Activated naive CD4-positive, alpha-beta T cell (primary cell): Measurements from ENCODE around the gene ZNF217.
"Not testable (repeated sequence)": the region's sequence is repeated elsewhere in the genome, so short reads cannot be mapped to it uniquely, and the experiment has no call there.

ENCODE experiments used
- DNase-seq, 4 experiments: peaks; one replicate each; lab custom pipeline; 2025; lab: John Stamatoyannopoulos, UW

ZNF217 gene

DNA sequence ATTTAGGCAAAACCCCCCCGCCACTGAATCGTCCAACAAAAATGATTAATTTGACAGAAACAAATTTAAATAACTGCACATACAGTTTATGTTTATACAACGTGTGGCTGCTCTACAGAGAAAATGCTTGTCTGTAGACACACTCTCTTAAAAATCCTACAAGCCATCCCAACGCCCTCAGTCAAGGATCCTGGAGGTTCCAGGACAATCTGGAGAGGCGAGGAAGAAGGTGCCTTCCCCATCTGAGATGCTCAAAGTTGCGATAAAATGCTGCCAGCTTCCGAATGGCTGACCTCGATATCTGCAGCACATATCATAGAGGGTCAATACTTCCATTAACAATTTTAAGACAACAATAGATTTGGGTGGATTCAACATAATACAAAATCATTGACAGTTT, 25.3 kb downstream of the ZNF217 start:
- no peak for DNase-seq

GRCh38 chr20:53567379-53567917, 26.2 kb downstream of the ZNF217 start:
- no peak for DNase-seq

- DNase-seq, result not testable (repeated sequence)
Measured at GRCh38 chr20:53566623-53567022, 27.0 kb downstream of the ZNF217 start.

DNA sequence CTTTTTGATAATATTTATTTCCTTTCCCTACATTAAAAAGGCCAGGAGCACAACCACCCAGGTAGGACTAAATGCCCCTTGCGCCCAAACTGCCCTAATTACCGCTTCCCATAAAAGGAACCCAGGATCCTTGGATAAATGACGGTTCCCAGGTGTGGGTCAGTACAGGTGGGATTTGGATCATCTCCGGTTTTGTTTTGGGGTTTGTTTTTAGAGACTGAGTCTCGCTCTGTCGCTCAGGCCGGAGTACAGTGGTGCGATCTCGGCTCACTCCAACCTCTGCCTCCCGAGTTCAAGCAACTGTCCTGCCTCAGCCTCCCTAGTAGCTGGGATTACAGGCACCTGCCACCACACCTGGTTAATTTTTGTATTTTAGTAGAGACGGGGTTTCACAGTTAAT, 28.4 kb downstream of the ZNF217 start:
- no peak for DNase-seq

DNA sequence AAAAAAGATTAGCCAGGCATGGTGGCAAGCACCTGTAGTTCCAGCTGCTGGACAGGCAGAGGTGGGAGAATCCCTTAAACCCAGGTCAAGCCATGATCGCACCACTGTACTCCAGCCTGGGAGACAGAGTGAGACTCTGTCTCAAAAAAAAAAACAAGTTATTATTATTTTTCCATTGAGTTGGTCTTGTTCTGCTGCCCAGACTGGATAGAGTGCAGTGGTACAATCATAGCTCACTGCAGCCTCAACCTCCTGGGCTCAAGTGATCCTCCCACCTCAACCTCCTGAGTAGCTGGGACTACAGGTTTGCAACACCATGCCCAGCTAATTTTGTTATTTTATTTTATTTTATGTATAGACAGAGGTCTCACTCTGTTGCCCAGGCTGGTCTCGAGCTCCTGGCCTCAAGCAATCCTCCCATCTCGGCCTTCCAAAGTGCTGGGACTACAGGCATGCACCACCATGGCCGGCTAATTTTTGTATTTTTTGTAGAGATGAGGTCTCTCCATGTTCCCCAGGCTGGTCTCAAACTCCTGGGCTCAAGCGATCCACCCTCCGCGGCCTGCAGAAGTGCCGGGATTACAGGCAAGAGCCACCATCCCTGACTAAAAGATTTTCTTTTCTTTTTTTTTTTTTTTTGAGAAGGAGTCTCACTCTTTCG, 31.4 kb downstream of the ZNF217 start:
- not testable (repeated sequence) for DNase-seq

DNA sequence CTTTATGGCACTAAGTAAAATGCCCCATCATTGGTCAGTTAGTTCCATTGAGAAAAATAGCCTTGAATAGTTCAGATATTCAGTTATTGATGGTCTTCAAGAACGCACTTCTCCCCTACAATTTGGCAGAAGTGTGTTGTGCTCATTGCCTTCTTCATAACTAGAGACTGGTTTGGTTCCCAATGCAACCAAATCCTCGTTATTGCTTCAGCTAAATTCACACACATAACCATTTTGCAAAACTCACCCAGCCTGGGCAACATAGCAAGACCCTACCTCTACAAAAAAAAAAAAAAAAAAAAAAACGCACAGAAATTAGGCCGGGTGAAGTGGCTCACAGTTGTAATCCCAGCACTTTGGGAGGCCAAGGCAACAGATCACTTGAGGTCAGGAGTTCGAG, 32.1 kb downstream of the ZNF217 start:
- DNase-seq, result no peak

DNA sequence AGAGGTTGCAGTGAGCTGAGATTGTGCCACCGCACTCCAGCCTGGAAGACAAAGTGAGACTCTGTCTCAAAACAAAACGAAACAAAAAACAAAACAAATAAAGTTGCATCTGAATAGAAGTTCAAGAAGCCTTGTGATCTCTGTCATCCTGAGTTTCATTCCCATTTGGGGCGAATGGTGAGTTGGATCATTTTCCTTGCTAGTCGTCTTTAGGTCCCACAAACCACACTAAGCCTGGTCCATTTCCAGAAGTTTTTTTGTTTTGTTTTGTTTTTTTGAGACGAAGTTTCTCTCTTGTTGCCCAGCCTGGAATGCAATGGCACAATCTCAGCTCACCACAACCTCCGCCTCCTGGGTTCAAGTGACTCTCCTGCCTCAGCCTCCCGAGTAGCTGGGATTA, 33.8 kb downstream of the ZNF217 start:
- DNase-seq, result no peak

DNA sequence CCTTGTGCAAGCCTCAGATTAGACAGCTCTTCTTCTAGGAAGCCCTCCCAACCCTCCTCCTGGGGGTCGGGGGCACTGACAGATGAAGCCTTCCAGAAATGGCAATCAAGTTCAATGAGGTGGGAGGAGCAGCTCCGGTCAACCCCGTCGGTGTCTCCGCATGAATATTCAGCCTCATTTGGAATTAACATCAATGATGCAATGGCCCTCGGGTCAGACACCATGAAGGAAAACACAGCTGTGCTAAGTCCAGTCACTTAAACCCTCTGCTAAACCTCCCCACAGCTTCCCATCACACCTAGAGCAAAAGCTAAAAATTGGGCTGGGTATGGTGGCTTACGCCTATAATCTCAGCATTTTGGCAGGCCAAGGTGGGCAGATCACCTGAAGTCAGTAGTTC, 36.5 kb downstream of the ZNF217 start:
- no peak for DNase-seq

- DNase-seq, result no peak
Measured at GRCh38 chr20:53556267-53556897, 37.3 kb downstream of the ZNF217 start.

- DNase-seq, result no peak
Measured at GRCh38 chr20:53555816-53556215, 37.8 kb downstream of the ZNF217 start.

GRCh38 chr20:53555081-53555480, 38.6 kb downstream of the ZNF217 start:
- DNase-seq, result no peak

DNA sequence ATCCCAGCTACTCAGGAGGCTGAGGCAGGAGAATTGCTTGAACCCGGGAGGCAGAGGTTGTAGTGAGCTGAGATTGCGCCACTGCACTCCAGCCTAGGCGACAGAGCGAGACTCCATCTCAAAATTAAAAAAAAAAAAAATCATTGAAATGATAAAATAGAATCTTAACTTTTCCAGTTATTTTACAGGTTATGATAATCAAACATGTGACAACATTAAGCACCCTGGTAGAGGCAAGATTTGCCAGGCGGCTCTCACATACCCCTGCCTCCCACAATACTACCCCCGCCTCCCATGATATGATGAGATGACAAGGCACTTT, 41.1 kb downstream of the ZNF217 start:
- DNase-seq, result not testable (repeated sequence)

DNA sequence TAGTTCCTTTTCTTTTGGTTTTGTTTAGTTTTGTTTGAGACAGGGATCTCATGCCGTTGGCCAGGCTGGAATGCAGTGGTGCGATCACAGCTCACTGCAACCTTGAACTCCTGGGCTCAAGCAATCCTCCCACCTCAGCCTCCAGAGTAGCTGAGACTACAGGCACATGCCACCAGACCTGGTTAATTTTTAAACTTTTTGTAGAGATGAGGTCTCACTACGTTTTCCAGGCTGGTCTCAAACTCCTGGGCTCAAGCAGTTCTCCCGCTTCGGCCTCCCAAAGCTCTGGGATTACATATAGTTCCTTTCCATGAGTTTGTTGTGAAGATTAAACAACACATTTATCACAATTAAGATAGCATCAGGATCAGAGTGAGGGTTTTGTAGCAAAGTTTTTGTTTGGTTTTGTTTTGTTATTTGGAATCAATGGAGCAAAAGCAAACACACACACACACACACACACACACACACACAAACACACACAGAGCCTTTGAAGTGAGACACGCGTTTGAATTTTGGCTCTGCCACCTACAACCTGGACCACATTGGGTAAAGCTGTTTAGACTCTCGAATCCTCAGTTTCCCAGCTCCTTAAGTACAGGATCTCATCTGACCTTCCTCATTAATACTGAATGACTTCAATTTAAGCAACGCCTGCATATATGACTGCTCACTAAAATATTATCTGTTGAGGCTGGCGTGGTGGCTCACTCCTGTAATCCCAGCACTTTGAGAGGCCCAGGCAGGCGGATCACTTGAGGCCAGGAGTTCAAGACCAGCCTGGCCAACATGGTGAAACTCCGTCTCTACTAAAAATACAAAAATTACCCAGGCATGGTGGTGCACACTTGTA, 41.7 kb downstream of the ZNF217 start:
- DNase-seq, result not testable (repeated sequence)

GRCh38 chr20:53550280-53551187, 43.1 kb downstream of the ZNF217 start:
- no peak for DNase-seq

GRCh38 chr20:53547664-53548239, 45.9 kb downstream of the ZNF217 start:
- DNase-seq, result no peak

DNA sequence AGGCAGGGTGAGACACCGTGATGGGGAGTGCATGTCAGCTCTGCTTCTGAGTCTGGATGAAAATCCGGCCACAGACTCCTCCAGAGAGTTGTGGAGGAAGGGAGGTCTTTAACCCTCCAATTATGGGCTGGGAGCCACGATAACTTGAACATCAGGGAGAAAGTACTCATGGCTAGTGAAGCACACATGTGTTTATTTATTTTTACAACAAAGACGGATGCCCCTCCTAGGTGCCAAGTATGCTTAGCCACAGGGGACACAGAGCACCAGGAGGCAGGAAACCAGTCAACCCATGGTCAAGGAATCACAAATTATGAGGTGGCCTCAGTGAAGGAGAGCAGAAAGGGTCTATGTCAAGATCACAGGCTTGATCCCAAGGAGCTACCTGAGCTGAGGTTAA, 54.1 kb downstream of the ZNF217 start:
- DNase-seq, result no peak

GRCh38 chr20:53536382-53536781, 57.3 kb downstream of the ZNF217 start:
- DNase-seq, result not testable (repeated sequence)

DNA sequence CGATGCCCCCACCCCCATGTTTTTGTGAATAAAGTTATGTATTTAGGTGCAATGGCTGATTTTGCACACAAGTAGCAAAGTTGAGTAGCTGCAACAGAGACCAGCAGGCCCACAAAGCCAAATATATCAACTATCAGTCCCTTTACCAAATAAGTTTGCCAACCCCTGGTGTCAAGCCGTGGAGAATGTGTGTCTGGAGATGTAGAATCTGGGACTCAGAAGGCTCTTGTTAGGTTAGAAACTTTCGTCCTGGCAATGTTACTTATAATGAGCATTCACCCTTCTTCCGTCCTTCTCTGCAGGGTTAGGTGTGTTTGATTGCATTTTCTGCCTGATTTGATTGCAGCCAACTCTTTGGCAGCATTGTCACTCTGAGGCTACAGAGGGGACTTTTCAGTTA, 57.8 kb downstream of the ZNF217 start:
- DNase-seq, result no peak

DNA sequence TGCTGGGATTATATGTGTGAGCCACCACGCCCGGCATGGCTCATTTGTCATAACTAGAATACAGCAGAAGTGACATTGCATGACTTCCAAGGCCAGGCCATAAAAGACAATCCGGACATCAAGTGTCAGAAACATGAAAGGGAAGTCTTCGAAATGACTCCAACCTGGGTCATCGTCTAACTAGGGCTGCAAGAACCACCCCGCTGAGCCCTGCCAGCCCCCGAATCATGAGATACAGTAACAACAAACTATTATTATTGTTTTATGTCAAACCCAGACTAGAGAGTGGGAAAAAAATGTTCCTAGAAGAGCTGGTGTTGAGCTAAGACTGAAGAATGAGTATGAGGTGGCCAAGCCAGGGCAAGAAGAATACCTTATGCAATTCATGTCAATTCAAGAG, 59.6 kb downstream of the ZNF217 start:
- DNase-seq, result no peak

GRCh38 chr20:53533500-53533899, 60.1 kb downstream of the ZNF217 start:
- DNase-seq, result no peak

- DNase-seq, result not testable (repeated sequence)
Measured at GRCh38 chr20:53532654-53533312, 60.9 kb downstream of the ZNF217 start.
